K562 (cell line): ENCODE results near the gene EFNB3. TPM values are rescaled to one million over a fixed set of nuclear protein-coding genes. Genes with fewer than 3 reads are reported as not detected.

ENCODE experiments used
- CBX5 ChIP-seq: IDR thresholded peaks from 2 replicates; pipeline ENCODE4 v1.6.1; 2014; ENCODE audit warnings: low read depth, borderline replicate concordance
- ESRRB ChIP-seq: fragments of 250-450 bp; sonication (Bioruptor Pico); IDR thresholded peaks from 2 replicates; pipeline ENCODE4 v1.5.0; 2020; ENCODE audit warnings: mild to moderate bottlenecking, moderate library complexity, borderline replicate concordance
- FOXP4 ChIP-seq: sonication (generic); formaldehyde crosslinking; IDR thresholded peaks from 2 replicates; pipeline ENCODE4 v1.8.0; 2022; ENCODE audit warnings: mild to moderate bottlenecking, missing genetic modification reagents, borderline replicate concordance
- HEY1 ChIP-seq: fragments of 250-450 bp; sonication (Bioruptor Pico); IDR thresholded peaks from 2 replicates; pipeline ENCODE4 v1.5.0; 2020; ENCODE audit warnings: mild to moderate bottlenecking, moderate library complexity, borderline replicate concordance
- HNRNPK ChIP-seq: fragments of 200-400 bp; formaldehyde crosslinking; IDR thresholded peaks from one replicate; pipeline ENCODE4 v1.6.1; 2018; ENCODE audit warnings: mild to moderate bottlenecking, low read depth, low read length; ENCODE audit not compliant: poor library complexity, severe bottlenecking
- JUND ChIP-seq, 2 experiments: IDR thresholded peaks; 2 replicates in 1 of 2; 3 replicates in 1 of 2; pipeline ENCODE4 v1.6.1; 2011; ENCODE audit warnings: borderline replicate concordance in 2 of 2, low read depth in 2 of 2, low read length in 2 of 2, improper control_type of control experiment in 1 of 2, missing biosample characterization in 1 of 2, missing genetic modification characterization in 1 of 2, missing genetic modification reagents in 1 of 2
- NR2C1 ChIP-seq, 2 experiments: fragments of 450-650 bp; IDR thresholded peaks; 2 replicates each; pipeline ENCODE4 v1.6.1; 2017; ENCODE audit warnings: mild to moderate bottlenecking in 2 of 2, antibody characterized with exemption in 1 of 2, inconsistent platforms in 1 of 2, missing compliant biosample characterization in 1 of 2, missing genetic modification characterization in 1 of 2
- PML ChIP-seq: IDR thresholded peaks from 2 replicates; pipeline ENCODE4 v1.6.1; 2012; ENCODE audit warnings: low read length, inconsistent platforms
- SIN3A ChIP-seq, 2 experiments: fragments of 150-350 bp in 1 of 2; IDR thresholded peaks; 2 replicates each; pipeline ENCODE4 v1.6.1; 2011 to 2016; ENCODE audit warnings: borderline replicate concordance in 2 of 2, low read depth in 2 of 2, low read length in 2 of 2, mild to moderate bottlenecking in 2 of 2, moderate library complexity in 2 of 2; ENCODE audit not compliant: control insufficient read depth in 1 of 2
- TAF1 ChIP-seq: IDR thresholded peaks from 2 replicates; pipeline ENCODE4 v1.6.1; 2011; ENCODE audit warnings: mild to moderate bottlenecking, low read length, moderate library complexity; ENCODE audit not compliant: insufficient read depth, control insufficient read depth, severe bottlenecking; ENCODE audit errors: extremely low read depth
- VEZF1 ChIP-seq: fragments of 200-800 bp; sonication (Bioruptor generic); IDR thresholded peaks from 2 replicates; pipeline ENCODE4 v1.6.1; 2017; ENCODE audit warnings: missing genetic modification characterization, missing compliant biosample characterization
- YY1 ChIP-seq, 3 experiments: IDR thresholded peaks; 2 replicates each; pipeline ENCODE4 v1.6.1; 2011; ENCODE audit warnings: low read length in 2 of 3, mild to moderate bottlenecking in 2 of 3, moderate library complexity in 2 of 3, borderline replicate concordance in 1 of 3, control low read depth in 1 of 3, low read depth in 1 of 3; ENCODE audit not compliant: insufficient read depth in 3 of 3, insufficient replicate concordance in 2 of 3, control insufficient read depth in 1 of 3, insufficient read length in 1 of 3; ENCODE audit errors: extremely low read depth in 1 of 3
- ZNF583 ChIP-seq: fragments of 250-450 bp; sonication (Bioruptor Pico); IDR thresholded peaks from 2 replicates; pipeline ENCODE4 v1.4.0; 2020
- polyA plus RNA-seq, 8 experiments: library from polyadenylated mRNA; depleted of rRNA in 4 of 8; stranded (reverse) in 5 of 8; unstranded in 3 of 8; fragments of >200 nt; fragmentation: Nextera tagmentation in 2 of 8; fragmentation: Illumina TruSeq in 1 of 8; extraction: Ambion mirVana in 2 of 8; extraction: Trizol in 1 of 8; gene quantifications; 2 replicates each; pipeline versions ENCODE4 v1.2.1 to v1.2.3, GENCODE V29; 2011 to 2014; ENCODE audit warnings: inconsistent platforms in 1 of 8, missing spikeins in 1 of 8
- total RNA-seq, 7 experiments: library from RNA; depleted of rRNA in 6 of 7; stranded (reverse); fragments of >200 nt in 6 of 7; fragmentation: Illumina TruSeq in 2 of 7; extraction: Trizol in 2 of 7; gene quantifications; 2 replicates each; pipeline versions ENCODE4 v1.2.1 to v1.2.3, GENCODE V29; 2011 to 2021; ENCODE audit warnings: low replicate concordance in 1 of 7
- TF ChIP-seq, protein P1 (sequence below), 2 experiments: fragments of 450-650 bp; conservative IDR thresholded peaks; 2 replicates each; pipeline ENCODE4 v1.6.1; 2017; ENCODE audit warnings: mild to moderate bottlenecking in 2 of 2, moderate library complexity in 2 of 2
- TF ChIP-seq, protein P2 (sequence below): fragments of 150-350 bp; conservative IDR thresholded peaks from 2 replicates; pipeline ENCODE4 v1.6.1; 2014; ENCODE audit warnings: low read length

EFNB3 gene
- total and polyA plus RNA-seq, 9 of the 15 experiments (the other 6 are each of a cell fraction or from before 2014, with no cell fraction given), result not detected

DNA sequence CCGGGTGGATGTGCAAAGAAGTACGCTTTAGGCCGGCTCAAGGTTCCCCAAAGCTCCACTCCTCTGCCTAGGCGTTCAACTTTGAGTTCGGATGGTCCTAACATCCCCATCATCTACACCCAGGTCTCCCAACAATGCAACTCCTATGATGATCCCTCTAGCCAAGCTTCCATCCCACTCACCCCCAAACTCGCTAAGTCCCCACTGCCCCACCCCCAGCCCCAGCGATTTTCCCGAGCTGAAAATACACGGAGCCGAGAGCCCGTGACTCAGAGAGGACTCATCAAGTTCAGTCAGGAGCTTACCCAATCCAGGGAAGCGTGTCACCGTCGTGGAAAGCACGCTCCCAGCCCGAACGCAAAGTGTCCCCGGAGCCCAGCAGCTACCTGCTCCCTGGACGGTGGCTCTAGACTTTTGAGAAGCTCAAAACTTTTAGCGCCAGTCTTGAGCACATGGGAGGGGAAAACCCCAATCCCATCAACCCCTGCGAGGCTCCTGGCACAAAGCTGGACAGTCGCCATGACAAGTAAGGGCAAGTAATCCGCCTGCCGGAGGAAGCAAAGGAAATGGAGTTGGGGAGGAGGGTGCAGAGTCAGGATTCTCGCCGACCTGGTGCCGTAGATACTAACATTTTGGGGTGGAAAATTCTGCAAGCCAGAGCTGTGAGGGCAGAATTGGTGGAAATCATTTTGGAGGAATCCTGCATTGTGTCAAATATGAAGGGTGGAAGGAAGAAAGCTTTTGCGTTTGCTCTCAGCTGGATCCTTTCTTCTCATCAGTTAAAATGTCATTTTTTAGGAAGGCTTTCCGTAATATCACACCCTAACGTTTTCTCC lies 17.7 kb upstream of the EFNB3 start, which contains the start of gene TP53 (continued):
- TF ChIP-seq FOXP4, result 0 out of 2 replicates have a peak, but pooled peaks have one; percentile 40
- no peak for TF ChIP-seq ESRRB (CRISPR knock-in tag)
- peak; percentile 75 for TF ChIP-seq PML
- TF ChIP-seq ZNF583 (CRISPR knock-in tag), result peak; percentile 11; the same call in 1 of the 2 replicates
- peak; percentile 60 for TF ChIP-seq JUND (IDR thresholded peaks at IDR 0.05; ENCODE audit: borderline replicate concordance, low read depth, low read length)
- TF ChIP-seq JUND (tag; IDR thresholded peaks at IDR 0.05; ENCODE audit: borderline replicate concordance, low read depth, low read length), result peak; percentile 57; the same call in 1 of the 3 replicates
- TF ChIP-seq, protein P1, sequence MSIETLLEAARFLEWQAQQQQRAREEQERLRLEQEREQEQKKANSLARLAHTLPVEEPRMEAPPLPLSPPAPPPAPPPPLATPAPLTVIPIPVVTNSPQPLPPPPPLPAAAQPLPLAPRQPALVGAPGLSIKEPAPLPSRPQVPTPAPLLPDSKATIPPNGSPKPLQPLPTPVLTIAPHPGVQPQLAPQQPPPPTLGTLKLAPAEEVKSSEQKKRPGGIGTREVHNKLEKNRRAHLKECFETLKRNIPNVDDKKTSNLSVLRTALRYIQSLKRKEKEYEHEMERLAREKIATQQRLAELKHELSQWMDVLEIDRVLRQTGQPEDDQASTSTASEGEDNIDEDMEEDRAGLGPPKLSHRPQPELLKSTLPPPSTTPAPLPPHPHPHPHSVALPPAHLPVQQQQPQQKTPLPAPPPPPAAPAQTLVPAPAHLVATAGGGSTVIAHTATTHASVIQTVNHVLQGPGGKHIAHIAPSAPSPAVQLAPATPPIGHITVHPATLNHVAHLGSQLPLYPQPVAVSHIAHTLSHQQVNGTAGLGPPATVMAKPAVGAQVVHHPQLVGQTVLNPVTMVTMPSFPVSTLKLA (conservative IDR thresholded peaks at IDR 0.05), result peak; percentile 88 to 93
- TF ChIP-seq HEY1, result no peak
- no peak for TF ChIP-seq VEZF1 (CRISPR knock-in tag)
- no peak for TF ChIP-seq CBX5
- TF ChIP-seq, protein P2, sequence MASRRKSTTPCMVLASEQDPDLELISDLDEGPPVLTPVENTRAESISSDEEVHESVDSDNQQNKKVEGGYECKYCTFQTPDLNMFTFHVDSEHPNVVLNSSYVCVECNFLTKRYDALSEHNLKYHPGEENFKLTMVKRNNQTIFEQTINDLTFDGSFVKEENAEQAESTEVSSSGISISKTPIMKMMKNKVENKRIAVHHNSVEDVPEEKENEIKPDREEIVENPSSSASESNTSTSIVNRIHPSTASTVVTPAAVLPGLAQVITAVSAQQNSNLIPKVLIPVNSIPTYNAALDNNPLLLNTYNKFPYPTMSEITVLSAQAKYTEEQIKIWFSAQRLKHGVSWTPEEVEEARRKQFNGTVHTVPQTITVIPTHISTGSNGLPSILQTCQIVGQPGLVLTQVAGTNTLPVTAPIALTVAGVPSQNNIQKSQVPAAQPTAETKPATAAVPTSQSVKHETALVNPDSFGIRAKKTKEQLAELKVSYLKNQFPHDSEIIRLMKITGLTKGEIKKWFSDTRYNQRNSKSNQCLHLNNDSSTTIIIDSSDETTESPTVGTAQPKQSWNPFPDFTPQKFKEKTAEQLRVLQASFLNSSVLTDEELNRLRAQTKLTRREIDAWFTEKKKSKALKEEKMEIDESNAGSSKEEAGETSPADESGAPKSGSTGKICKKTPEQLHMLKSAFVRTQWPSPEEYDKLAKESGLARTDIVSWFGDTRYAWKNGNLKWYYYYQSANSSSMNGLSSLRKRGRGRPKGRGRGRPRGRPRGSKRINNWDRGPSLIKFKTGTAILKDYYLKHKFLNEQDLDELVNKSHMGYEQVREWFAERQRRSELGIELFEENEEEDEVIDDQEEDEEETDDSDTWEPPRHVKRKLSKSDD, result peak; percentile 56; the same call in 1 of the 2 replicates
- TF ChIP-seq HNRNPK, result no peak
- TF ChIP-seq YY1 (IDR thresholded peaks at IDR 0.05; ENCODE audit: borderline replicate concordance in 1 of 3, control insufficient read depth in 1 of 3, extremely low read depth in 1 of 3, insufficient read depth in 3 of 3, insufficient read length in 1 of 3, insufficient replicate concordance in 2 of 3, low read depth in 1 of 3, low read length in 2 of 3), result peak; percentile 94 to 100 (median 99)
- peak; percentile 40; the same call in 1 of the 2 replicates for TF ChIP-seq NR2C1 (IDR thresholded peaks at IDR 0.05)
- peak; percentile 81 for TF ChIP-seq NR2C1 (tag; IDR thresholded peaks at IDR 0.05)
- TF ChIP-seq TAF1, result peak; percentile 93
- TF ChIP-seq SIN3A (IDR thresholded peaks at IDR 0.05; ENCODE audit: borderline replicate concordance in 2 of 2, control insufficient read depth in 1 of 2, low read depth in 2 of 2, low read length in 2 of 2), result peak; percentile 76 to 81; a peak in 2 of 4 replicates
